CD4-positive, alpha-beta T cell treated with Interleukin-17A for 4 hours (primary cell): ENCODE results near the gene CENPA.
"Not testable (repeated sequence)": the region's sequence is repeated elsewhere in the genome, so short reads cannot be mapped to it uniquely, and the experiment has no call there.

Experiments
- DNase-seq: peaks from one replicate; pipeline ENCODE4 v3.0.0-alpha.2; 2020; ENCODE audit warnings: mixed read lengths

The CENPA gene

DNA sequence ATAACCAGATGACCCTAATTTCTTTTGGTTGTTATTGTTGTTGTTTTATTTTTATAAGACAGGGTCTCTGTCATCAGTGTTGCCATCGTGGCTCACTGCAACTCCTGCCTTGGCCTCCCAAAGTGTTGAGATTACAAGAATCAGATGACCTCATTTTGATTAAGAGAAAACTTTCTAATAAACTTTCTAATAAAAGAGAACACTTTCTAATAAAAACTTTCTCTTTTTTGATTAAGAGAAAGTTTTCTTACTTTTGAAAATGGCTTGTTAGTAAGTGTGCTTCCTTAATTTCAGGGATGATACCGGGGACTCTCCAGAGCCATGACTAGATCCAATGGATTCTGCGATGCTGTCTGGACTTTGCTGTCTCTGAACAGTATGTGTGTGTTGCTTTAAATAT is 7.7 kb downstream of the CENPA start:
- DNase-seq = no peak

DNA sequence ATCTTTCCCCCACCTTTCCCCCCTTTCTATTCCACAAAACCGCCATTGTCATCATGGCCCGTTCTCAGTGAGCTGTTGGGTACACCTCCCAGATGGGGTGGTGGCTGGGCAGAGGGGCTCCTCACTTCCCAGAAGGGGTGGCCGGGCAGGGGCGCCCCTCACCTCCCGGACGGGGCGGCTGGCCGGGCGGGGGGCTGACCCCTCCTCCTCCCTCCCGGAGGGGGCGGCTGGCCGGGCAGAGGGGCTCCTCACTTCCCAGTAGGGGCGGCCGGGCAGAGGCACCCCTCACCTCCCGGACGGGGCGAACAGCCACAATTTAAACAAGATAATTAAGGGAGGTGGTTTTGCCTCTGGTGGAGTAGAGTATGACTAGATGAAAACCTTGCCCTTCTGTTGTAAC is 9.3 kb downstream of the CENPA start:
- DNase-seq = not testable (repeated sequence)

DNA sequence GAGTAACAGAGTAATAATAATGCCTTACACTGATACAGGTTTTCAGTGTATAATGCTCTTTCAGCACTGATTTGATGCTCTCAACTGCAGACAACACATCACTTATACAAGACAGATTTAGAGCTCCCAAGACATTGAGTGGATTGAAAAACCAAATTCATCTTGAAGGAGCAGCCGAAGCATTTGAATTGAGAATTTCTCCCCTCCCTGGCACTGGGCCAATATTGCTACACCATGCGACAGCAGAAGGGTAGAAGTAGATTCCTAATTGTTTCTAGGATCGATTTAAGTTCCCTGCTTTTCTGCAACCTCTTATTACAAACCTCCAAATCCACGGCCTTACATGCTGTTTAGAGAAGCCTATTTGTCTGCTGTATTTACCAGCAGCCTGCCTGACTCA is 15.5 kb downstream of the CENPA start:
- no peak for DNase-seq

DNA sequence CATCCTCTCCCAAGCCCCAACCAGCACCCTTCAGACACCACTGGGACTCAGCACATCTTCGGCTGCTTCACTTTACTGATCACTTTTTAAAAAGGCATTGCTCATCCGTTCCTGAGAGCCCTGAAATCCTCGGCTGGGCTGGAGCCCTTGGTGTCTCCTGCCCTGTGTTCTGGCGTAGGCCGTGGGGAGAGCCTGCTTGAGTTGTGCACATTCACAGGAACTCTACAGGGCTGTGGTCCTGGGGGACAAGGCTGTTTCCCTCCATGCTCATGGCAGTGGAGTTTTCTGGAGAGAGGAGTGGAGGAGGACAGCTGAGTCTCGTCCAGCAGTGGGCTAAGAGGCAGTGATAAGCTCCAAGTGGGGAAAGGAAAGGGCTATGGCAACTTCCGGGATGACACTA is 15.9 kb downstream of the CENPA start:
- no peak for DNase-seq

DNA sequence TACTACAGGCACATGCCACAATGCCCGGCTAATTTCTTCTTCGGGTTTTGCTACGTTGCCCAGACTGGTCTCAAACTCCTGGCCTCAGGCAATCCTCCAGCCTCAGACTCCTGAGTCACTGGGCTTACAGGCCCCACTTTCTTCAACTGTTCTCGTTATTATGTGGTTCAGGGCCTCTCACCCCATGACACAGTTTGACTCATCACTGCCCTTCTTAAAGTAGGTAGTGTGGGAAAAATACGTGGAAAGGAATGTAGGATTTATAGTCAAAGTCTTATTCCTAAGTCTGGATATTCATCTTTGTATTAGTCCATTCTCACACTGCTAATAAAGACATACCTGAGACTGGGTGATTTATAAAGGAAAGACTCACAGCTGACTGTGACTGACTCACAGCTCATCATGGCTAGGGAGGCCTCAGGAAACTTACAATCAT is 19.4 kb downstream of the CENPA start:
- no peak for DNase-seq

- no peak for DNase-seq
Measured at GRCh38 chr2:26807788-26808460, 22.1 kb downstream of the CENPA start.

DNA sequence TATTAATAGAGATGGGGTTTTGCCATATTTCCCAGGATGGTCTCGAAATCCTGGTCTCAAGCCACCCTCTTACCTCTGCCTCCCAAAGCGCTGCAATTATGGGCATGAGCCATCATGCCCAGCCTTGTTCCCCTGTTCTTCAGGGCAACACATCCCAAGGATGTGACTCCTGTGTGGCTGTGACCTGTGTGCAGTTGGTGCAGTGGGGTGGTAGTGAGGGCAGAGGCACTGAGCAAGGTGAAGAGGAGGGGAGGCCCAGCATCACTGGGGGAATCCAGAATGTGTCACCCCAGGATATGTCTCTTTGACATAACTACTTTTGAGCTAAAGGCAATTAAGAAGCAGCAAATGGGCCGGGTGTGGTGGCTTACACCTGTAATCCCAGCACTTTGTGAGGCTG is 23.4 kb downstream of the CENPA start:
- DNase-seq = no peak

- peak; percentile 27 for DNase-seq
Measured at GRCh38 chr2:26809876-26810577, 24.2 kb downstream of the CENPA start.

DNA sequence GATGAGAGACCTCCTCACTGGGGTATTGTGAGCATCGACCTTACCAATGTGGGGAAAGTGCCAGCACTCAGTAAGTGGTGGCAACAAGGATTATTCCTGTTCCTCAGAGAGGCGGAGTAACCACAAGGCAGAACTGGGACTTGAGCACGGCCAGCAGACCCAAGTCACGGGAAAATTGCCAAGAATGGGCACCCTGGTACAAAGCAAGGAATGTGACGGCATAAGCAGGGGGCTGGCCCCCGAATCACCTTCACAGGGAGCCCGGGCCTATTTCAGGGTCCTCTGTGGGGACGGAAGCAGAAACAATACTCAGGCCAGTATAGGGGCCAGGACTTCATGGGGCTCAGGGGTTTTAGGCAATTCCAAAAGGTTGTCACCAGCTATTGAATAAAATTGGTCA is 25.4 kb downstream of the CENPA start:
- no peak for DNase-seq

DNA sequence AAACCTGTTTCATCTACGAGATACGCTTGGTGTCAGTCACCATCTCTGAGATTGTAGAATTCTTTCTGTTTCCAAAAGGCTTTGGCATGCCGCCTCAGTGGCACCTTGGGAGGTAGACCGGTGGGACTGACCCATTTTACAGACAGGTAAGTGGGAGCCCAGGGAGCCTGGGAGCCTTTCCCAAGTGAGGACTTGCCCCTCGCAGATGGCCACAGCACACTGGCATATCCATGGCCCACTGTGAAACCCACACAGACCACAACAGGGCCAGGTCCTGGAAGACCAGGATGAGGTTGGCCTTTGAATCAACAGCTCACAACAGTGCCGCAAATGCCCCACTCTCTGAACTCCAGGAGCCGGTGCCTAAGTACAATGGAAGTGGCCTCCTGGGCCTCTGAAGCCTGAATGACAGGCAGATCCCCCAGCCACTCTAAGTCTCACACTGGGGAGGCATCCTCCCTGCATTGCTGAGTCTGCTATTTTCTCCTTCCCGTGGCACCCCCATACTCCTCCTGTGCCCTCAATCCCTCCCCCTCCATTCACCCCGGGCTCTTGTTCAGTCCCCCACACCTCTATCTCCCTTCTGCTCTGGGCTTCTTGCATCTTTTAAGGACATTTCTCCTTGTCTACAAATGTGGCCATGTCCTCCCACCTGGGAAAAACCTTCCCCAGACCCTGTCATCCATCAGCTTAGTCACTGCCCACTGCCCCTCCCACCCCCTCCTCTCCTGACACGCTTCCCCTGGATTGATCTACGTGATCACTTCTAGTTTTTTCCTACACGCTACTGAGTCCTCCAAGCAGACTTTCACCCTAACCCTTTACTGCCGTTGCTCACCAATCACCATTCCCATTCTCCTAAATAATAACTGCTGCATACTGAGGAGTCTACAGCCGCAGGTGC is 26.2 kb downstream of the CENPA start:
- DNase-seq = no peak

- no peak for DNase-seq
Measured at GRCh38 chr2:26812731-26813130, 26.9 kb downstream of the CENPA start.

- DNase-seq = not testable (repeated sequence)
Measured at GRCh38 chr2:26814072-26814765, 28.4 kb downstream of the CENPA start.

DNA sequence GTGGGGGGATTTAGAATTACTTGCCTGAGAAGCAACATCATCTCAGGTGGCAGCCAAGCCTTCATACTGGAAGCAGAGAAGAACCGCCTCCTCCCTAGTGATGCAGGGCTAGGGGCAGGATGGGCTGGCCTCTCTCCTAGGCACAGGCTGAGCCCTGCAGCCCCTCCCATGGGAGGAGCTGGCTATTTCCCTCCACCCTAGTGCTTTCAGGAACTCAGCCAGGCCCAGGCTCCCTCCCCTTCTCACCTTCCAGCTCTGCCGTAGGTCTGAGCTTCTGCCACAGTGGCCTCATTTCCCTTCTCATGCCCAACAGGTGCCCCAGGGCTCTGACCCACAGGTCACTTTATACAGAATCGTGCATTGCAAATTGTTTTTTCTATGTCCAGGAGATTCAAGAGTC is 31.0 kb downstream of the CENPA start:
- no peak for DNase-seq

- DNase-seq = no peak
Measured at GRCh38 chr2:26818255-26818654, 32.4 kb downstream of the CENPA start.

- DNase-seq = no peak
Measured at GRCh38 chr2:26818972-26819371, 33.1 kb downstream of the CENPA start.

GRCh38 chr2:26820932-26821331 is 35.1 kb downstream of the CENPA start:
- DNase-seq = no peak

- DNase-seq = no peak
Measured at GRCh38 chr2:26822877-26823276, 37.0 kb downstream of the CENPA start.

DNA sequence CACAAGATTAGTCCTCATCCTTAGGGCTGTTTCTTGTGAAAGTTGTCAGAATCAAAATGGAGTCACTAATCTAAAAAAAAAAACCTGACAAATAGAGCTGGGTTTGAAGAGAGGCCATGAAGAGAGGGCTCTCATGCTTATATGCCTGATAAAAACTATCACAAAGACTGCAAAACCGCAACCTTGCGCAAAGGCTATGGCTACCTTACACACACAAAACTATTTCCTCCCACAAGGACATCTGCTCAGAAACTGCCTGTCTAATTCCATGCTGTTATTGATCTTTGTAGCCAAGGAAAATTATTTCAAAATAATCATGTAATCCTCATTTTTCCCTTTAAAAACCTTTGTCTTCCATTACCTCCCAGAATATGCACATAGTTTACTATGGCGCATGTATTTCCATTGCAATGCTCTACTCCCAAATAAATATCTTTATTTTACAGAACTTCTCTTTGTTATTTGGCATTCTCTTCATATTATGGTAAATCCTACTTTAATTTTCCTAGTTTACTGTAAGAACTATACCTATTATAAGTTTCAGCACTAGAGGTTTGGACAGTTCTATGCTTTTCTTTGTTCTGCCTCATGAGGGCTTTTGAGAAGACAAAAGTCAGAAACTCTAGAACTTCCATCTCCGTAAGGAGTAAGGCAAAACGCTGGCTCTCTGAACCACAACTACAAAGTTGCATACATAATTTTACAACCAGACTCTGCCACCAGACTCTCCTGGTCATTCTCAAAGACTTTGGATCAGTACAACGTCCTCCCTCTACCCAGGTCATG is 52.5 kb downstream of the CENPA start:
- no peak for DNase-seq

DNA sequence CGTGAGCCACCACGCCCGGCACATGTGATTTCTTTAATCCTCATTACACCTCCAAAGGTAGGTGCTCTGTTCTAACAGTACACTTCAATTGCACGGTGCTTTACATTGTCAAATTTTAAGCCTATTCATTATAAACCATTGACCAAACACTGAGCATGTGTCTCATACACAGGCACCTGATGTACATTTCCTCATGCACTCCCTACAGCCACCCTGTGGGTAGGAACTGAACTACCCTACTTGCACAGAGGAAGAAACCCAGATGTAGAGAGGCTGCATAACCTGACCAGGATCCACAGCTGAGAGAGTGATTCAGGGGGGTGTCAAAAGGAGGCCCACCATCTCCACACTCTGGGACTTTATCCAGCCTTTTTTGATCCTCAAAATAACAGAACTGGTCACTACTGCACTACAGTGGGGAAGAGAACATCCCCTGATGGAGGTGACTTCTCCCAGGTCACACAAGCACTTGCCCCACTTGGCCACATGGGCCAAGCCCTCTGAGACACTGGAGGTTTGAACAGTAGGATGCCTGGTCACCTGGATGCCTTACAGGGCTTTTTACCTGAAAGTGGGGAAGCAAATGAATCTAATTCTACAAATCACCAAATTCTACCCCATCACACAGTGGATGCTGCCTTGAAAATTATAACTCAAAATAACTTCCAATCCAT is 55.2 kb downstream of the CENPA start:
- DNase-seq = no peak

DNA sequence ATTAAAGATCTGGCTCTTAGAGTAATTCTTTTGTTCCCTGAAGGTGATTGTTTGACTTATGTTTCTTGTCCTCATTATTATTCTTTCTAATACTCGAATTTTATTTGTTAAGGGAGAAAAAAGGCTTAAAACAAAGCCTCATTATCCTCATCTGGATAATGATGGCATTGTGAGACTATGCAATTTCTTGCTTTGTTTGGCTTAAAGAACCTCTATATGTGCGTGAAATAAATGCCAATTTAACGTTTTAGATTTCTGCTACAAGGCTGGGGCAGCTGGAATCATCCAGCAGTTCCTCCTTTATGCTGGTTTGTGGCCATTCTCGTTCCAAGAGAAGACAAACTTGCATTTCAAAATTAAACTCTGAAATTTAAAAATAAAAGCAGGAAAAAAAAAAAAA is 57.2 kb downstream of the CENPA start:
- DNase-seq = no peak
